Activated CD4-positive, alpha-beta memory T cell treated with anti-CD3 and anti-CD28 coated beads for 36 hours (primary cell): ENCODE data around the gene LIMCH1. TPM values are rescaled to one million over a fixed set of nuclear protein-coding genes. Genes with fewer than 3 reads are reported as not detected.
"Not testable (repeated sequence)": the region's sequence is repeated elsewhere in the genome, so short reads cannot be mapped to it uniquely, and the experiment has no call there.

ENCODE experiments used
- CTCF ChIA-PET: fragments of 350-600 bp; sonication (Branson Sonifier 250); formaldehyde crosslinking; loops from one replicate; lab custom pipeline; 2021; ENCODE audit warnings: antibody characterized with exemption, inconsistent platforms; lab: Charles Lee
- POLR2A ChIA-PET: fragments of 350-600 bp; sonication (Branson Sonifier 250); formaldehyde crosslinking; loops from one replicate; lab custom pipeline; 2021; ENCODE audit warnings: antibody characterized with exemption; lab: Charles Lee
- DNase-seq: peaks from one replicate; pipeline ENCODE4 v3.0.0-alpha.2; 2020
- H3K27ac Mint-ChIP-seq: one replicate; pipeline ENCODE4 v1.8.0; 2021; ENCODE audit warnings: mixed read lengths
- H3K27me3 Mint-ChIP-seq: one replicate; pipeline ENCODE4 v1.8.0; 2021; ENCODE audit warnings: mixed read lengths
- H3K36me3 Mint-ChIP-seq: one replicate; pipeline ENCODE4 v1.8.0; 2021; ENCODE audit warnings: mixed read lengths
- H3K4me1 Mint-ChIP-seq: one replicate; pipeline ENCODE4 v1.8.0; 2021; ENCODE audit warnings: low read depth, mixed read lengths
- H3K4me3 Mint-ChIP-seq: one replicate; pipeline ENCODE4 v1.8.0; 2021; ENCODE audit warnings: mild to moderate bottlenecking, mixed read lengths
- H3K9me3 Mint-ChIP-seq: one replicate; pipeline ENCODE4 v1.8.0; 2021; ENCODE audit warnings: mixed read lengths
- intact Hi-C: fragments of 100-400 bp; cut with micrococcal nuclease; formaldehyde crosslinking; loops from one replicate; pipeline ENCODE4 v1.15.1; 2023
- total RNA-seq, 2 experiments: library from RNA; stranded (reverse); gene quantifications; one replicate each; pipeline ENCODE4 v1.2.3, GENCODE V29; 2021

The LIMCH1 gene
- total RNA-seq, 2 experiments from 2014 or later, result not detected

- Mint-ChIP-seq H3K4me3 (no peak overlapping the region), H3K36me3 (no peaks in the 10 kb centered on the region), H3K27me3 (peaks cover 4% of the 10 kb centered on the region), H3K27ac (no peak overlapping the region), H3K9me3 (no peaks in the 10 kb centered on the region), H3K4me1 (no peaks in the 10 kb centered on the region)
- ChIA-PET CTCF (interaction anchor here (1.0 to 1.5 kb wide), 4 partner anchors 9 to 205 kb away, joined by 3 to 9 read pairs (median 6); no protein-coding TSS in a partner anchor), POLR2A (no interaction called here)
- no peak for DNase-seq
- intact Hi-C loops, result no loop called here
Observed at GRCh38 chr4:41683326-41683725, 145.4 kb downstream of the LIMCH1 start.

GRCh38 chr4:41686893-41687292 is 148.9 kb downstream of the LIMCH1 start:
- intact Hi-C loops, result no loop called here
- Mint-ChIP-seq H3K4me1 (no peaks in the 10 kb centered on the region), H3K36me3 (no peaks in the 10 kb centered on the region), H3K9me3 (no peaks in the 10 kb centered on the region), H3K27me3 (peaks cover 4% of the 10 kb centered on the region), H3K4me3 (no peak overlapping the region), H3K27ac (no peak overlapping the region)
- ChIA-PET CTCF (no interaction called here), POLR2A (no interaction called here)
- no peak for DNase-seq

DNA sequence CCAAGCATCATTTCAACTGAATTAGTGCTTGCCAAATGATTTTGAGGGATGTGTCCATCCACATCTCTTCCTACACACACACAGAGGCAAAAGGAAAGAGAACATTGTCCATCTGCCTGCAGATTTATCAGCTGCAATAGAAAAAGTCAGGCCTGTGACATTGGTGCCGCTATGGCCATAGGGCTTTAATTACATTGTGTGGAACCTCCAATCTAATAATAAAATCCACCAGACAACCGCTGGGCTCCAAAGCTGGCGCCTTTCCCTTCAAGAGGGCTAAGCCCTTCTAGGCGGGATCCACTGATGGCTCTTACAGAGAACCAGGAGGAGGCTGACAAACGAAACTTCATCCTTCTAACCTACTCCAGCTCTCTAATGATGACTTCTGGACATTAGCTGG is 150.0 kb downstream of the LIMCH1 start:
- H3K27ac Mint-ChIP-seq, result no peak overlapping the region
- peaks cover 5% of the 10 kb centered on the region for H3K27me3 Mint-ChIP-seq
- no peaks in the 10 kb centered on the region for H3K9me3 Mint-ChIP-seq

DNA sequence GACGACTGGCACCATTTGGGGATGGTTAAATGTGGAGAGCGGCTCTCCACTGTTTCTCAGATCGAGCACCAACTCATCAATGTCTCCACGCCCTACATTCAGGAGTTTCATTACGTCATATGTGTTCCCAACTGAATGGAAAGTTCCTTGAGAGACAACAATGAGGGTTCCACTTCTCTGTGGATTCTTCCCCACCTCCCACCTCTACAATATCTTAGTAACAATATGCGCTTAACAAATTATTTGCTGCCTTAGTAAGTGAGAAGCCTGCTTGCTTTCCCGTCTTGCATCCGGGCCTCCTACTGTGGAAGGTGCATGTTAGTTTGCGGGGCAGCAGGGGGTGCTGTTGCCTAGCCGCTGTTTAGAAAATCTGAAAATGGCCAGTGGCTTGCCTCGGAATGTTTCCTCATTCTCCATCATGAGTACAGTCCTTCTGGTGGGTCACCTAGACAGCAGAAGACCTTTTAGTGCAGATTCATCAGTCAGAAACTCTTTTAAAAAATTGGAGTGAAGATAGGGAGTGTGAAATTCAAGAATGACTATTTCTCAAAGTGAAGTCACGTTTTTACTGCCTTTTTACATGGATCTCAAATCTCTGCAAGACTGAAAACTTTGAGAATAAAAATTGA is 154.9 kb downstream of the LIMCH1 start:
- Mint-ChIP-seq H3K27me3 (peaks cover 3% of the 10 kb centered on the region), H3K27ac (no peak overlapping the region), H3K9me3 (no peaks in the 10 kb centered on the region), H3K4me3 (no peak overlapping the region), H3K4me1 (peaks cover 3% of the 10 kb centered on the region), H3K36me3 (no peaks in the 10 kb centered on the region)
- intact Hi-C loops, result loop anchor here (1.0 to 10.0 kb wide), 4 partner anchors 189 to 592 kb away; no protein-coding TSS in a partner anchor
- ChIA-PET CTCF (interaction anchor here (0.7 to 1.7 kb wide), 7 partner anchors 9 to 195 kb away, joined by 3 to 10 read pairs (median 4); no protein-coding TSS in a partner anchor), POLR2A (no interaction called here)
- DNase-seq, result peak; percentile 52

More for the DNA sequence above, 150.0 kb downstream of the LIMCH1 start:
- no peaks in the 10 kb centered on the region for H3K36me3 Mint-ChIP-seq
- ChIA-PET POLR2A (no interaction called here), CTCF (interaction anchor here (0.7 kb wide), 1 partner anchor 26 kb away, joined by 4 read pairs; no protein-coding TSS in a partner anchor)
- intact Hi-C loops, result no loop called here
- no peak for DNase-seq
- H3K4me3 Mint-ChIP-seq, result no peak overlapping the region
- peaks cover 3% of the 10 kb centered on the region for H3K4me1 Mint-ChIP-seq

- ChIA-PET CTCF (interaction anchor here (0.7 to 1.7 kb wide), 7 partner anchors 9 to 195 kb away, joined by 3 to 10 read pairs (median 4); no protein-coding TSS in a partner anchor), POLR2A (no interaction called here)
- peaks cover 2% of the 10 kb centered on the region for H3K27me3 Mint-ChIP-seq
- H3K9me3 Mint-ChIP-seq, result no peaks in the 10 kb centered on the region
- no peak for DNase-seq
- H3K4me3 Mint-ChIP-seq, result no peak overlapping the region
- H3K27ac Mint-ChIP-seq, result no peak overlapping the region
- H3K36me3 Mint-ChIP-seq, result no peaks in the 10 kb centered on the region
- peaks cover 3% of the 10 kb centered on the region for H3K4me1 Mint-ChIP-seq
- intact Hi-C loops, result loop anchor here (1.0 to 10.0 kb wide), 4 partner anchors 189 to 591 kb away; no protein-coding TSS in a partner anchor
Observed at GRCh38 chr4:41693629-41694028, 155.7 kb downstream of the LIMCH1 start.

GRCh38 chr4:41696131-41696530 is 158.2 kb downstream of the LIMCH1 start:
- H3K27ac Mint-ChIP-seq, result no peak overlapping the region
- H3K36me3 Mint-ChIP-seq, result no peaks in the 10 kb centered on the region
- peaks cover 3% of the 10 kb centered on the region for H3K4me1 Mint-ChIP-seq
- no peaks in the 10 kb centered on the region for H3K9me3 Mint-ChIP-seq
- intact Hi-C loops, result loop anchor here (10.0 kb wide), 1 partner anchor 589 kb away; no protein-coding TSS in a partner anchor
- POLR2A ChIA-PET, result no interaction called here
- DNase-seq, result no peak
- no peak overlapping the region for H3K4me3 Mint-ChIP-seq
- CTCF ChIA-PET, result no interaction called here
- H3K27me3 Mint-ChIP-seq, result peaks cover 2% of the 10 kb centered on the region

- ChIA-PET POLR2A (no interaction called here), CTCF (interaction anchor here (1.1 to 1.2 kb wide), 3 partner anchors 28 to 417 kb away, joined by 3 to 5 read pairs (median 3); no protein-coding TSS in a partner anchor)
- Mint-ChIP-seq H3K4me1 (peaks cover 3% of the 10 kb centered on the region), H3K9me3 (no peaks in the 10 kb centered on the region), H3K36me3 (no peaks in the 10 kb centered on the region), H3K27ac (no peak overlapping the region), H3K4me3 (no peak overlapping the region), H3K27me3 (peaks cover 2% of the 10 kb centered on the region)
- intact Hi-C loops, result loop anchor here (10.0 kb wide), 1 partner anchor 588 kb away; no protein-coding TSS in a partner anchor
- DNase-seq, result no peak
Observed at GRCh38 chr4:41696763-41697162, 158.8 kb downstream of the LIMCH1 start.

DNA sequence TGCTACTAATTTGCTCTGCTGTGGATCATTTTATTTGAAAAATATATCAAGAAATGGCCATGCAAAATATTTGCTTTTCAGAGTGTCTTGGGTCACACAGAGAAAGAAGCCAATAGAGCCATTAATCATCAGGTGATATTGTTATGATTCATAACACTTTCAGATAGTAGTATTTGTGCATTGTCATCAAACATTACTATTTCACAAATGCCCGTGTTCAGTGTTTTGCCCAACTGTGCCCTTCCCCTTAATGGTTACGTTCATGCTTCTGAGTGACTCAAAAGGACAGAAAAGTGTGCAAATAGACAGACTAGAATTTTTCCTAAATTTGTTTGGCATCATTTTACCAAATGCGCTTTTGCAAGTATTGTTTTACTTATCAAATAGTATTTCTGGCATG is 164.0 kb downstream of the LIMCH1 start:
- ChIA-PET CTCF (no interaction called here), POLR2A (no interaction called here)
- Mint-ChIP-seq H3K9me3 (no peaks in the 10 kb centered on the region), H3K27me3 (peaks cover 7% of the 10 kb centered on the region), H3K4me3 (no peak overlapping the region), H3K27ac (no peak overlapping the region), H3K36me3 (no peaks in the 10 kb centered on the region), H3K4me1 (no peaks in the 10 kb centered on the region)
- intact Hi-C loops, result no loop called here
- no peak for DNase-seq

GRCh38 chr4:41702770-41703169 is 164.8 kb downstream of the LIMCH1 start:
- ChIA-PET POLR2A (no interaction called here), CTCF (no interaction called here)
- intact Hi-C loops, result no loop called here
- Mint-ChIP-seq H3K4me1 (no peaks in the 10 kb centered on the region), H3K27me3 (peaks cover 7% of the 10 kb centered on the region), H3K27ac (no peak overlapping the region), H3K36me3 (no peaks in the 10 kb centered on the region), H3K4me3 (no peak overlapping the region), H3K9me3 (no peaks in the 10 kb centered on the region)
- no peak for DNase-seq

DNA sequence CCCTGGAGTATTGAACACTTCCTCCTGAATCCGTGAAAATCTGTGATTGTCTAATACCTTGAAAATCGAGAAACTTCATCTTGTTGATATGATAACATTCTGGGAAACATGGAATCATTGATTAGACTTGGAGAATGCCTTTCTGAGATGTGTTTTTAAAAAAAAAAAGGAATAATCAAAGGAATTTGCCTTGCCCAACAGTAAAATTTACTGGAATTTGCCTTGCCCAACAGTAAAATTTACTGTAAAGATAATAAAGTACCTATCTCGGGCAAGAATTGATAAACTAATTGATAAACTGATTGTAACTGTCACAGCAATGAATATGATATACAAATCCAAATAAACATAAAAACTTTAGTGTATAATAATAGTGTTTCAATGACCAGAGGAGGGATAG is 165.8 kb downstream of the LIMCH1 start:
- H3K27ac Mint-ChIP-seq, result no peak overlapping the region
- H3K4me1 Mint-ChIP-seq, result no peaks in the 10 kb centered on the region
- ChIA-PET CTCF (no interaction called here), POLR2A (no interaction called here)
- no peaks in the 10 kb centered on the region for H3K9me3 Mint-ChIP-seq
- H3K4me3 Mint-ChIP-seq, result no peak overlapping the region
- no peak for DNase-seq
- no peaks in the 10 kb centered on the region for H3K36me3 Mint-ChIP-seq
- peaks cover 7% of the 10 kb centered on the region for H3K27me3 Mint-ChIP-seq
- intact Hi-C loops, result no loop called here

GRCh38 chr4:41709844-41710481 is 172.0 kb downstream of the LIMCH1 start:
- Mint-ChIP-seq H3K27ac (no peak overlapping the region), H3K4me1 (no peaks in the 10 kb centered on the region), H3K9me3 (peaks cover 4% of the 10 kb centered on the region), H3K27me3 (no peaks in the 10 kb centered on the region), H3K4me3 (no peak overlapping the region), H3K36me3 (no peaks in the 10 kb centered on the region)
- CTCF ChIA-PET, result interaction anchor here (0.6 kb wide), 1 partner anchor 176 kb away, joined by 3 read pairs; no protein-coding TSS in a partner anchor
- DNase-seq, result no peak
- POLR2A ChIA-PET, result no interaction called here
- intact Hi-C loops, result no loop called here

- POLR2A ChIA-PET, H3K9me3 Mint-ChIP-seq, intact Hi-C loops, H3K36me3 Mint-ChIP-seq, CTCF ChIA-PET, H3K27me3 Mint-ChIP-seq, H3K4me3 Mint-ChIP-seq, H3K4me1 Mint-ChIP-seq, H3K27ac Mint-ChIP-seq, DNase-seq: not testable (repeated sequence)
Observed at GRCh38 chr4:41711654-41712053, 173.7 kb downstream of the LIMCH1 start.
